SK-N-SH treated with all-trans-retinoic acid at 6 μM for 48 hours (cell line): Measurements from ENCODE around the gene CUBN.

Experiments
- CSRNP3 ChIP-seq: fragments of 250-450 bp; sonication (Bioruptor Pico); IDR thresholded peaks from 2 replicates; pipeline ENCODE4 v1.5.1; 2021; ENCODE audit warnings: mild to moderate bottlenecking, moderate library complexity
- GLIS3 ChIP-seq: fragments of 250-450 bp; sonication (Bioruptor Pico); IDR thresholded peaks from 2 replicates; pipeline ENCODE4 v1.5.0; 2020; ENCODE audit warnings: mild to moderate bottlenecking, moderate library complexity
- PATZ1 ChIP-seq: fragments of 250-450 bp; sonication (Bioruptor Pico); IDR thresholded peaks from 2 replicates; pipeline ENCODE4 v1.8.0; 2020; ENCODE audit warnings: mild to moderate bottlenecking, moderate library complexity, borderline replicate concordance
- PPARA ChIP-seq: fragments of 250-450 bp; sonication (Bioruptor Pico); IDR thresholded peaks from 2 replicates; pipeline ENCODE4 v1.5.0; 2020; ENCODE audit warnings: mild to moderate bottlenecking, borderline replicate concordance
- SNAI2 ChIP-seq: fragments of 250-450 bp; sonication (Bioruptor Pico); IDR thresholded peaks from 2 replicates; pipeline ENCODE4 v1.5.0; 2020; ENCODE audit warnings: mild to moderate bottlenecking, moderate library complexity
- TSHZ2 ChIP-seq: fragments of 250-450 bp; sonication (Bioruptor Pico); IDR thresholded peaks from 2 replicates; pipeline ENCODE4 v1.5.0; 2020; ENCODE audit warnings: mild to moderate bottlenecking, moderate library complexity
- ZFP30 ChIP-seq: fragments of 450-650 bp; formaldehyde crosslinking; IDR thresholded peaks from 2 replicates; pipeline ENCODE4 v1.5.0; 2022; ENCODE audit warnings: mild to moderate bottlenecking, moderate library complexity
- ZNF8 ChIP-seq: fragments of 450-650 bp; formaldehyde crosslinking; IDR thresholded peaks from 2 replicates; pipeline ENCODE4 v1.5.0; 2020; ENCODE audit warnings: mild to moderate bottlenecking, moderate library complexity

GRCh38 chr10:17174626-17175025 is 45.0 kb upstream of the CUBN start:
- no peak for TF ChIP-seq ZFP30 (CRISPR knock-in tag)
- no peak for TF ChIP-seq TSHZ2 (CRISPR knock-in tag)
- no peak for TF ChIP-seq ZNF8 (CRISPR knock-in tag)
- TF ChIP-seq GLIS3: no peak
- TF ChIP-seq PATZ1 (CRISPR knock-in tag): no peak
- no peak for TF ChIP-seq SNAI2 (CRISPR knock-in tag)
- no peak for TF ChIP-seq CSRNP3 (CRISPR knock-in tag)
- TF ChIP-seq PPARA (CRISPR knock-in tag): no peak
